Pancreas (tissue), 10 donors: ENCODE measurements around the gene CMKLR1. TPM values are rescaled to one million over a fixed set of nuclear protein-coding genes. Genes with fewer than 3 reads are reported as not detected.
A peak's percentile ranks its signal among the peaks of the same experiment; 100 is the strongest.

Experiments used
- ATAC-seq, 4 donors: fragments of 200-7000 bp; cut with Tn5 transposase; one replicate each; pipeline versions ENCODE4 v1.8.0 to v1.9.1; 2020; ENCODE audit warnings: mild to moderate bottlenecking in 4 of 4, moderate library complexity in 4 of 4
- DNase-seq, 6 donors: peaks; one replicate each; pipeline ENCODE4 v3.0.0-alpha.2; 2020
- FAIRE-seq: peaks from 2 replicates; lab custom pipeline; 2012; peaks lifted over from hg19 to GRCh38; lab: Jason Lieb, UNC
- H3K27ac ChIP-seq, 4 donors: fragments of 200-600 bp; sonication (generic); 1 replicate in 3 of 4; 2 replicates in 1 of 4; pipeline versions ENCODE4 v1.5.0 to v1.8.0; 2020
- H3K27me3 ChIP-seq, 4 donors: fragments of 200-600 bp; one replicate each; pipeline ENCODE4 v1.8.0; 2021
- H3K36me3 ChIP-seq, 3 donors: fragments of 200-600 bp; sonication (generic) in 1 of 3; one replicate each; pipeline versions ENCODE4 v1.5.0 to v1.8.0; 2020 to 2021
- H3K4me1 ChIP-seq, 3 donors: fragments of 200-600 bp; one replicate each; pipeline ENCODE4 v1.8.0; 2021
- H3K4me3 ChIP-seq, 4 donors: fragments of 200-600 bp; sonication (generic) in 2 of 4; one replicate each; pipeline versions ENCODE4 v1.5.0 to v1.8.0; 2020 to 2021
- H3K9me3 ChIP-seq, 4 donors: fragments of 200-600 bp; one replicate each; pipeline ENCODE4 v1.8.0; 2021
- CTCF ChIP-seq, 4 donors: fragments of 200-600 bp; sonication (generic) in 3 of 4; IDR thresholded peaks; one replicate each; pipeline versions ENCODE4 v1.5.0 to v1.8.0; 2021; ENCODE audit warnings: antibody characterized with exemption in 4 of 4
- WGBS, 2 donors: extraction: QIAGEN DNeasy Blood & Tissue Kit; methylation state at CpG; one replicate each; pipeline ENCODE4 v1.1.7; 2013; 5-methylcytosine and 5-hydroxymethylcytosine counted together
- intact Hi-C, 3 donors: fragments of 100-400 bp; cut with DNase I; formaldehyde crosslinking; loops; one replicate each; pipeline versions ENCODE4 v1.11.1 to v1.14.2; 2022
- polyA plus RNA-seq, 2 donors: library from polyadenylated mRNA; stranded (reverse); fragments of 200-250 nt; gene quantifications; one replicate each; pipeline ENCODE4 v1.2.3, GENCODE V29; 2013
- total RNA-seq, 6 donors: library from RNA; stranded (reverse); fragmentation: NEBNext Ultra II Directional in 4 of 6; extraction: Animal tissue kit (Norgen Biotek cat#: 25700) in 4 of 6; gene quantifications; one replicate each; pipeline versions ENCODE4 v1.2.1 to v1.2.4, GENCODE V29; 2021 to 2023
- donor health status: healthy with polysubstance abuse.
- donor health status: DM: no; HTN: no; CAD: no; lungs with moderate emphysema.
- donor health status: DM: no; HTN: no; CAD: no.
- donor health status: control.
- donor health status: control.
- donor health status: Bipolar disorder and iron deficiency.
- donor health status: DM: yes; HTN: yes; CAD: no.
- donor health status: DM: no; HTN: no; CAD: no.
- donor health status: DM: no; HTN: no; CAD: no.
- donor health status: DM: yes; HTN: yes; CAD: no.

CMKLR1 gene
- total and polyA plus RNA-seq, 8 donors: 0.95 to 7.4 (median 1.4) TPM

- 86 to 94% methylated on average over 7 of the region's 7 CpGs for WGBS, 2 donors
- intact Hi-C loops: no loop called here
- ATAC-seq: no peak
- Histone ChIP-seq H3K4me3 (no peak overlapping the region), H3K4me1 (peaks cover 4 to 14% (median 9%) of the 10 kb centered on the region in 3 donors), H3K9me3 (no peaks in the 10 kb centered on the region), H3K27me3 (no peaks in the 10 kb centered on the region), H3K27ac (no peak overlapping the region), H3K36me3 (no peaks in the 10 kb centered on the region)
- no peak for FAIRE-seq
- peak in 1 of 6 donors; percentile 14 for DNase-seq
- no peak for TF ChIP-seq CTCF (IDR thresholded peaks at IDR 0.05)
Measured at GRCh38 chr12:108299980-108300696, 39.0 kb downstream of the CMKLR1 start.

GRCh38 chr12:108299516-108299915 lies 39.6 kb downstream of the CMKLR1 start:
- intact Hi-C loops: no loop called here
- 72 to 82% methylated on average over 4 of the region's 4 CpGs for WGBS, 2 donors

GRCh38 chr12:108298761-108299275 lies 40.3 kb downstream of the CMKLR1 start:
- H3K27ac ChIP-seq: no peak overlapping the region
- H3K4me3 ChIP-seq: no peak overlapping the region
- no peaks in the 10 kb centered on the region for H3K36me3 ChIP-seq
- peaks cover 1 to 9% (median 8%) of the 10 kb centered on the region in 3 donors for H3K4me1 ChIP-seq
- no peaks in the 10 kb centered on the region for H3K27me3 ChIP-seq
- ATAC-seq (no peak), DNase-seq (peak in 1 of 6 donors; percentile 15), FAIRE-seq (no peak)
- no peak for TF ChIP-seq CTCF (IDR thresholded peaks at IDR 0.05)
- WGBS, 2 donors: 75 to 76% methylated on average over 6 of the region's 6 CpGs
- intact Hi-C loops: no loop called here
- no peaks in the 10 kb centered on the region for H3K9me3 ChIP-seq

More at GRCh38 chr12:108299516-108299915, 39.6 kb downstream of the CMKLR1 start:
- no peak for TF ChIP-seq CTCF (IDR thresholded peaks at IDR 0.05)
- Histone ChIP-seq H3K36me3 (no peaks in the 10 kb centered on the region), H3K4me1 (peaks cover 4 to 9% (median 9%) of the 10 kb centered on the region in 3 donors), H3K27me3 (no peaks in the 10 kb centered on the region), H3K9me3 (no peaks in the 10 kb centered on the region), H3K27ac (no peak overlapping the region), H3K4me3 (no peak overlapping the region)
- DNase-seq (peak in 1 of 6 donors; percentile 0), ATAC-seq (no peak), FAIRE-seq (no peak)

GRCh38 chr12:108297895-108298760 lies 41.0 kb downstream of the CMKLR1 start:
- Histone ChIP-seq H3K27me3 (no peaks in the 10 kb centered on the region), H3K36me3 (no peaks in the 10 kb centered on the region), H3K4me1 (peaks cover 0 to 2% (median 1%) of the 10 kb centered on the region in 3 donors), H3K27ac (no peak overlapping the region), H3K9me3 (no peaks in the 10 kb centered on the region), H3K4me3 (no peak overlapping the region)
- TF ChIP-seq CTCF (IDR thresholded peaks at IDR 0.05): no peak
- WGBS, 2 donors: 55 to 69% methylated on average over 6 of the region's 6 CpGs
- FAIRE-seq (no peak), DNase-seq (peak in 1 of 6 donors; percentile 29), ATAC-seq (no peak)
- intact Hi-C loops: no loop called here
